H9 (cell line): ENCODE data around the gene LRRN3. TPM values are rescaled to one million over a fixed set of nuclear protein-coding genes. Genes with fewer than 3 reads are reported as not detected.

Source experiments
- DNase-seq: peaks from one replicate; pipeline ENCODE4 v3.0.0-alpha.2; 2017
- H2AFZ ChIP-seq: one replicate; pipeline ENCODE4 v1.6.1; 2013; ENCODE audit warnings: mild to moderate bottlenecking, low read length, control low read depth, moderate library complexity
- H2AK5ac ChIP-seq: 2 replicates; pipeline ENCODE4 v1.6.1; 2013; ENCODE audit warnings: low read length, control low read depth, mixed read lengths; ENCODE audit not compliant: insufficient read length
- H2BK120ac ChIP-seq: one replicate; pipeline ENCODE4 v1.6.1; 2013; ENCODE audit warnings: low read depth, mild to moderate bottlenecking, low read length, control low read depth, inconsistent platforms; ENCODE audit not compliant: poor library complexity, severe bottlenecking
- H2BK12ac ChIP-seq: 2 replicates; pipeline ENCODE4 v1.6.1; 2013; ENCODE audit warnings: low read length, control low read depth, mixed read lengths, low read depth; ENCODE audit not compliant: insufficient read length
- H2BK15ac ChIP-seq: 2 replicates; pipeline ENCODE4 v1.6.1; 2013; ENCODE audit warnings: low read depth, low read length, control low read depth
- H2BK20ac ChIP-seq: one replicate; pipeline ENCODE4 v1.6.1; 2013; ENCODE audit warnings: low read depth, mild to moderate bottlenecking, low read length, control low read depth, inconsistent platforms; ENCODE audit not compliant: poor library complexity, severe bottlenecking
- H2BK5ac ChIP-seq: 2 replicates; pipeline ENCODE4 v1.6.1; 2013; ENCODE audit warnings: low read length, control low read depth, mixed read lengths; ENCODE audit not compliant: insufficient read length
- H3K14ac ChIP-seq: 2 replicates; pipeline ENCODE4 v1.6.1; 2013; ENCODE audit warnings: low read length, control low read depth; ENCODE audit not compliant: insufficient read depth
- H3K18ac ChIP-seq: 2 replicates; pipeline ENCODE4 v1.6.1; 2013; ENCODE audit warnings: low read depth, mild to moderate bottlenecking, mixed read lengths, low read length, control low read depth; ENCODE audit not compliant: insufficient read length
- H3K23ac ChIP-seq: 2 replicates; pipeline ENCODE4 v1.6.1; 2013; ENCODE audit warnings: low read length, control low read depth, mixed read lengths, low read depth; ENCODE audit not compliant: insufficient read length
- H3K23me2 ChIP-seq: 2 replicates; pipeline ENCODE4 v1.6.1; 2013; ENCODE audit warnings: low read depth, mild to moderate bottlenecking, mixed read lengths, low read length, control low read depth; ENCODE audit not compliant: insufficient read length, poor library complexity, severe bottlenecking
- H3K27ac ChIP-seq: 2 replicates; pipeline ENCODE4 v1.5.1; 2013; ENCODE audit warnings: low read length, control low read depth, mixed read lengths, low read depth; ENCODE audit not compliant: insufficient read length
- H3K27me3 ChIP-seq: 2 replicates; pipeline ENCODE4 v1.6.1; 2013; ENCODE audit warnings: low read length, control low read depth, inconsistent platforms; ENCODE audit not compliant: insufficient read depth
- H3K4ac ChIP-seq: 2 replicates; pipeline ENCODE4 v1.6.1; 2013; ENCODE audit warnings: low read depth, mild to moderate bottlenecking, control low read depth, inconsistent platforms, low read length, moderate library complexity
- H3K4me1 ChIP-seq: 2 replicates; pipeline ENCODE4 v1.6.1; 2013; ENCODE audit warnings: low read length, control low read depth, inconsistent platforms; ENCODE audit not compliant: insufficient read depth
- H3K4me2 ChIP-seq: 2 replicates; pipeline ENCODE4 v1.6.1; 2013; ENCODE audit warnings: low read length, control low read depth, mixed read lengths; ENCODE audit not compliant: insufficient read length, insufficient read depth
- H3K56ac ChIP-seq: 2 replicates; pipeline ENCODE4 v1.6.1; 2013; ENCODE audit warnings: low read depth, mild to moderate bottlenecking, mixed read lengths, low read length, control low read depth; ENCODE audit not compliant: insufficient read length
- H3K79me1 ChIP-seq: 2 replicates; pipeline ENCODE4 v1.6.1; 2013; ENCODE audit warnings: low read depth, mild to moderate bottlenecking, moderate library complexity, low read length, control low read depth, inconsistent platforms; ENCODE audit not compliant: insufficient read depth, poor library complexity, severe bottlenecking
- H3K79me2 ChIP-seq: 2 replicates; pipeline ENCODE4 v1.6.1; 2013; ENCODE audit warnings: low read length, control low read depth, inconsistent platforms; ENCODE audit not compliant: insufficient read depth
- H3K9ac ChIP-seq: 2 replicates; pipeline ENCODE4 v1.6.1; 2013; ENCODE audit warnings: low read length, control low read depth, mixed read lengths; ENCODE audit not compliant: insufficient read length; ENCODE audit errors: extremely low read depth
- H3K9me3 ChIP-seq: one replicate; pipeline ENCODE4 v1.6.1; 2013; ENCODE audit warnings: low read depth, low read length, inconsistent platforms; ENCODE audit not compliant: control insufficient read depth
- H3T11ph ChIP-seq: one replicate; pipeline ENCODE4 v1.6.1; 2013; ENCODE audit warnings: mild to moderate bottlenecking, low read length, control low read depth, inconsistent platforms
- H4K20me1 ChIP-seq: one replicate; pipeline ENCODE4 v1.6.1; 2013; ENCODE audit not compliant: control insufficient read depth, insufficient read length, insufficient read depth
- H4K5ac ChIP-seq: 2 replicates; pipeline ENCODE4 v1.6.1; 2013; ENCODE audit warnings: low read depth, mild to moderate bottlenecking, mixed read lengths, low read length, control low read depth; ENCODE audit not compliant: insufficient read length
- H4K8ac ChIP-seq: replicated peaks from 2 replicates; pipeline ENCODE4 v1.6.1; 2013; ENCODE audit warnings: low read length, control low read depth, mixed read lengths, low read depth; ENCODE audit not compliant: insufficient read length
- H4K91ac ChIP-seq: 2 replicates; pipeline ENCODE4 v1.6.1; 2013; ENCODE audit warnings: low read depth, mild to moderate bottlenecking, moderate library complexity, mixed read lengths, low read length, control low read depth; ENCODE audit not compliant: insufficient read length
- H3K27ac Mint-ChIP-seq, 3 experiments: 2 replicates in 2 of 3; 3 replicates in 1 of 3; pipeline ENCODE4 v1.8.0; 2020 to 2021; ENCODE audit warnings: mixed read lengths in 3 of 3, mild to moderate bottlenecking in 1 of 3, moderate library complexity in 1 of 3
- H3K27me3 Mint-ChIP-seq: 2 replicates; pipeline ENCODE4 v1.8.0; 2021; ENCODE audit warnings: low read depth, mild to moderate bottlenecking, moderate library complexity, mixed read lengths
- H3K36me3 Mint-ChIP-seq, 3 experiments: 2 replicates in 2 of 3; 3 replicates in 1 of 3; pipeline ENCODE4 v1.8.0; 2020 to 2021; ENCODE audit warnings: low read depth in 3 of 3, mixed read lengths in 3 of 3; ENCODE audit not compliant: insufficient read depth in 1 of 3
- H3K4me1 Mint-ChIP-seq, 2 experiments: 2 replicates each; pipeline ENCODE4 v1.8.0; 2020; ENCODE audit warnings: mixed read lengths in 2 of 2
- H3K4me3 Mint-ChIP-seq, 2 experiments: 2 replicates in 1 of 2; 3 replicates in 1 of 2; pipeline ENCODE4 v1.8.0; 2020 to 2021; ENCODE audit warnings: mild to moderate bottlenecking in 2 of 2, mixed read lengths in 2 of 2, moderate library complexity in 1 of 2
- H3K9me3 Mint-ChIP-seq, 2 experiments: 2 replicates in 1 of 2; 3 replicates in 1 of 2; pipeline ENCODE4 v1.8.0; 2020; ENCODE audit warnings: mild to moderate bottlenecking in 2 of 2, mixed read lengths in 2 of 2, moderate library complexity in 1 of 2
- CTCF ChIP-seq: fragments of 200-600 bp; sonication (generic); conservative IDR thresholded peaks from 3 replicates; pipeline ENCODE4 v1.8.0; 2021; ENCODE audit warnings: antibody characterized with exemption, mild to moderate bottlenecking
- WGBS: extraction: QIAGEN DNeasy Blood & Tissue Kit; methylation state at CpG from one replicate; pipeline ENCODE4 v1.1.7; 2013; ENCODE audit warnings: missing lambda C conversion rate, low lambda C conversion rate, mixed read lengths; ENCODE audit not compliant: insufficient read length; ENCODE audit errors: extremely low coverage; 5-methylcytosine and 5-hydroxymethylcytosine counted together
- total RNA-seq: library from RNA; stranded (reverse); gene quantifications from 2 replicates; pipeline ENCODE4 v1.2.1, GENCODE V29; 2021

The LRRN3 gene
- total RNA-seq, 1 experiment from 2014 or later, result 0.77 TPM

DNA sequence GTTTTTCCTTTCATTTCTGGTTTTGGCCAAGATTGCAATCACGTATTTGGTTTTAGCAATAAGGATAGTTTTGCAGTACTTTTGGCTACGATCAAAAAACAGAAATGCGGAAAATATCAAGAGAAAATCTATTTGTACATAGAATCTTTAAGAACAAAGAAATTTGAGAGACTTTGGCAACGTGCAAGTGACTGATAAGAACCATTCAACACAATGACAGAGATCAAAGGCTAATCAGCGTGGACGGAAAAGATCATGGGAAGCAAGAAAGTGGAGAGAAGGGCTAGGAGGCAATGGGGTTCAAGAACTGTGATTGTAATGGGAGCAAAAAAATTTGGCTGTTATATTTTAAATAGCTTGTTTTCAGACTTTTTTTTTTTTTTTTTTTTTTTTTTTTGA is 16.2 kb upstream of the LRRN3 start:
- Histone ChIP-seq H3K4me2 (no peak overlapping the region), H3K14ac (no peak overlapping the region), H3K23me2 (no peaks in the 10 kb centered on the region), H3K79me1 (no peaks in the 10 kb centered on the region), H2BK20ac (no peak overlapping the region), H3K9ac (no peak overlapping the region), H2BK5ac (no peak overlapping the region), H4K5ac (no peak overlapping the region), H2BK15ac (no peak overlapping the region), H3K4me1 (no peaks in the 10 kb centered on the region; the same call in 1 of the 2 replicates), H3K56ac (no peak overlapping the region), H3K23ac (no peak overlapping the region), H4K20me1 (no peaks in the 10 kb centered on the region), H2AK5ac (no peak overlapping the region), H2BK12ac (no peak overlapping the region), H3K27me3 (no peaks in the 10 kb centered on the region), H3K18ac (no peak overlapping the region), H3K79me2 (no peaks in the 10 kb centered on the region), H3K4ac (no peak overlapping the region), H3T11ph (no peak overlapping the region), H3K27ac (no peak overlapping the region), H3K9me3 (no peaks in the 10 kb centered on the region), H4K8ac (no peak overlapping the region), H2BK120ac (no peak overlapping the region), H4K91ac (no peak overlapping the region), H2AFZ (no peak overlapping the region)
- TF ChIP-seq CTCF, result no peak
- peaks cover 19 to 23% of the 10 kb centered on the region in 2 experiments for H3K4me1 Mint-ChIP-seq
- H3K4me3 Mint-ChIP-seq, result no peak overlapping the region
- no CpG with 5 or more reads among the region's 6 CpGs for WGBS
- no peaks in the 10 kb centered on the region for H3K27me3 Mint-ChIP-seq
- no peak overlapping the region; a peak in 2 of 7 replicates for H3K27ac Mint-ChIP-seq
- no peaks in the 10 kb centered on the region for H3K36me3 Mint-ChIP-seq
- DNase-seq, result no peak
- no peaks in the 10 kb centered on the region for H3K9me3 Mint-ChIP-seq
